ENCODE data around the gene AXL.
A peak's percentile ranks its signal among the peaks of the same experiment; 100 is the strongest.

The AXL gene

DNA sequence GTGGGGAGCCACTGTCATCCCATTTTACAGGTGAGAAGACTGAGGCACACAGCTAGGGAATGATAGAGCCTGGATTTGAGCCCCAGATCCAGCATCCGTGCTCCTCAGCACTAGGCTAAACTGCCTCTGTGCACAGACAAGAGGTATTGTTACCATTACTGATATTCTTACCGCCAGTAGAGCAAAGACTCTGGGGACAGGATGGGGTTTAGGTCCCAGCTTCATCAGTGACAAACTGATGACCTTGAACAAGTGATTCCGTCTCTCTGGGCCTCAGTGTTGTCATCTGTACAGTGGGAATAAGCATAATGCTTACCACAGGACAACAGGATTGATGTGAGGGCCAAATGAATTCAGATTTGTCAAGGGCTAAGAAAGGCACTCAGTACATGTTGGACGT is 16.5 kb downstream of the AXL start:
- no peak for DNase-seq

DNA sequence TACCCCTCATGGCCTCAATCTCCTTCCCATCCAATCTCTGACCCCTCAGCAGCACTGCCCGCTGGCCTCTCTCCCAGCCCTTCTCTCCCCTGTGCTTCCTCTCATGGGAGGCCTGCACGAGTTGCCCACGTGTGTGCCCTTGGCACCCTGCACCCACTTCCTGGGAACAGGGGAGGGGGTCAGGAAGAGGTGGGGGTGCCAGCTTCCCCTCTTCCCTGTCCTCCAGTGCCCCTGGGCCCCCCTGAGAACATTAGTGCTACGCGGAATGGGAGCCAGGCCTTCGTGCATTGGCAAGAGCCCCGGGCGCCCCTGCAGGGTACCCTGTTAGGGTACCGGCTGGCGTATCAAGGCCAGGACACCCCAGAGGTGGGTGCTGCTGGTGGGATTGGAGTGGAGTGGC is 19.2 kb downstream of the AXL start:
- DNase-seq, result peak; percentile 36

- no peak for DNase-seq
Observed at GRCh38 chr19:41239363-41239762, 20.3 kb downstream of the AXL start.

GRCh38 chr19:41239961-41240574 is 21.0 kb downstream of the AXL start:
- DNase-seq, result no peak

- no peak for DNase-seq
Observed at GRCh38 chr19:41241859-41242258, 22.8 kb downstream of the AXL start.

GRCh38 chr19:41244117-41244516 is 25.1 kb downstream of the AXL start:
- no peak for DNase-seq

- DNase-seq, result no peak
Observed at GRCh38 chr19:41245843-41246242, 26.8 kb downstream of the AXL start.

DNA sequence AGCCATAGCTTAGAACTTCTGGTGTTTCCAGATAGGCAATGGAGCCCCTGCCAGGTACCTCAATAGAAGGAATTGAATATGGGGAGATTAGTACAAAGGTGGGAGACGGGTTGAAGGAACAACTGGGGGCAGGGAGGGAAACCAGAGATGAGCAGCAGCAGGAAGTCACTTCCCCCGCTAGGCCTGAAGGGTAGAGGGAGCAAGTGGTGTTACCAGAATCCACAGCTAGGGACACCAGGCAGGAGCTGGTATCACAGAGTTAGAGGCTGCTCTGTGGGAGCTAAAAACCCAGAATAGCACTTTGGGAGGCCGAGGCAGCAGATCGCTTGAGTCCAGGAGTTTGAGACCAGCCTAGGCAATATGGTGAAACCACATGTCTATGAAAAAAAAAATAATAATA is 29.9 kb downstream of the AXL start:
- DNase-seq, result peak; percentile 52

GRCh38 chr19:41249707-41250423 is 30.8 kb downstream of the AXL start:
- peak; percentile 52 for DNase-seq

GRCh38 chr19:41253660-41254059 is 34.6 kb downstream of the AXL start:
- DNase-seq, result no peak

- no peak for DNase-seq
Observed at GRCh38 chr19:41255171-41255570, 36.1 kb downstream of the AXL start.

DNA sequence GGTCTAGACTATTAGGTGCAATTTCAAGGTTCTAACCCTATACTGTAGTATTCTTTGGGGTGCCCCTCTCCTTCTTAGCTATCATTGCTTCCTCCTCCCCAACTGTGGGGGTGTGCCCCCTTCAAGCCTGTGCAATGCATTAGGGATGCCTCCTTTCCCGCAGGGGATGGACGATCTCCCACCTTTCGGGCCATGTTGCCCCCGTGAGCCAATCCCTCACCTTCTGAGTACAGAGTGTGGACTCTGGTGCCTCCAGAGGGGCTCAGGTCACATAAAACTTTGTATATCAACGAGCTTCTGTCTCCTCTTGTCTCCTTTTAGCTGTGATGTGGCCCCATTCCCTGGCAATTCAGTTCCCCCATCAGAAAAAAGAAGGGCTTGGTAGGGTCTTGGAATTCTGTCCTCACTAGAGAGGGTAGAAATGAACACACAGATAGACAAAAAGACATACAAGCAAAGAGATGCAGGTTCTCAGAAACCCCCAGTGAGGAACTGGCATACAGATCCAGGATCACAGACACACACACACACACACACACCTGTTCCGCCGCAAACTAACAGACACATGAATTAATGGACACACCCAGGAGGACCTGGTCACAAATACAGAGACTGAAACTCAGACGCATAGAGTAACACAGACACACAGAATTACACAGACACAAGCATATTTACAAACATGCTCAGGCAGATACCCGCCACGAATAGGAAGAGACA is 42.6 kb downstream of the AXL start:
- no peak for DNase-seq

- peak; percentile 74 for DNase-seq
Observed at GRCh38 chr19:41263042-41263849, 44.2 kb downstream of the AXL start.

DNA sequence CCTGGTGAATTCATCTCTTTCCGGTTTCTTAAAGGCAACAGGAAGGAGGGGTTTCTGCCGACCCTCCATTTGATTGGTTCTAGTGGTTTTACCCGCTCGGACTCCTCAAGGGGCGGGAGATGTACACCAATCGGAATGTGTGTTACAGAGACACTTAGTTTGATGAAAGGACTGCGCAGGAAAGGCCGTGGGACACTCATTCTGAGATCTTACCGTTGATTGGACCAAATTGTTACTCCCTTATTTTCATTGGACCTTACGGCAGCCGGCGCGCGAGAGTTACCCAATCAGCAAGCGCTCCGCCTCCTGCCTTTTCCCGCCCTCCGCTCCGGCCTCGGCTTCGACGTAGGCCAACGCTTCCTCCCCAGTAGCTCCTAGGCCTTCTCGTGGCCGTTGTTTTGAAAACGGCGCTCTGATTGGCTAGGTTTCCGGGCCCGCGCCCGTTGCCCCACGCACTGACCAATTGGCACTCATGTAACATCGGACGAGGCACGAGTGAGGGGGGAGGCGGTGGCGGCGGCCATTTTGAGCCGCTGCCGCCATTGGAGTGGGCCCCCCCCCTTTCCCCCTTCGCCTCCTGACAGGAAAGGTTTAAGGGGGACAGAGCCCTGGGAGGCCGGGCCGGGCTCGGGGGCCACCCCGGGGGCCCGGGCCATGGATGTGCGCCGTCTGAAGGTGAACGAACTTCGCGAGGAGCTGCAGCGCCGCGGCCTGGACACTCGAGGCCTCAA is 45.0 kb downstream of the AXL start, which contains the start of gene HNRNPUL1:
TSS of gene HNRNPUL1 (plus strand) at position 523 of the 731 bp plus-strand sequence. CDS start at position 655, 132 bp downstream.
- peak; percentile 100 for DNase-seq

DNA sequence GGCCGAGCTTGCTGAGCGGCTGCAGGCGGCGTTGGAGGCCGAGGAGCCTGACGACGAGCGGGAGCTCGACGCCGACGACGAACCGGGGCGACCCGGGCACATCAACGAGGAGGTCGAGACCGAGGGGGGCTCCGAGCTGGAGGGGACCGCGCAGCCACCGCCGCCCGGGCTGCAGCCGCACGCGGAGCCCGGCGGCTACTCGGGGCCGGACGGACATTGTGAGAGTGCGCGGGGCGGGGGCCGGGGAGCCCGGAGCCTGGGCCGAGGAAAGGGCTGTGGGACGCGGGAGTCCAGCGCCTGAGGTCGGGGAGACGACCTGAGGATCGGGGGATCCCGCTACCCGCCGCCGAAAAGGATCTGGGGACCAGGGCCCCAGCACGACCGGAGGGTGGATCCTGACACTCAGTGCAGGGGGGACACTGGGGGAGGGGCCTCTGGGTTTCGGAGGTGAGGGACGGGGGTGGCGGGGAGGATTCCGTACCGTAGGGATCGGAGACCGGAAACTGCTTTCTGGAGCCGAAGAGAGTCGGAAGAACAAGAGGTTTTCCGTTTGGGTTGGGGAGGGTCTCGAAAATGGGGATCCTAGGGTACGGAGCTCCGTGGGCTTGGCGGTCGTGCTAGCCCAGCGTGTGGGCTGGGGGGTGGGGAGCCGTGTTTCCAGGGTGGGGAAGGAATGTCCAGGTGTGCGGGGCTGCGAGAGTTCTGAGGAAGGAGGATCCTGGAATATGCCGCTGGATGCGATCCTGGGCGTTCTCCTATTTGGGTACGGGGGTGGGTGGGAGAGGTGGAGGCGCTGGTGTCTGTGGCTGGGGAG is 45.8 kb downstream of the AXL start:
- DNase-seq, result peak; percentile 69

DNA sequence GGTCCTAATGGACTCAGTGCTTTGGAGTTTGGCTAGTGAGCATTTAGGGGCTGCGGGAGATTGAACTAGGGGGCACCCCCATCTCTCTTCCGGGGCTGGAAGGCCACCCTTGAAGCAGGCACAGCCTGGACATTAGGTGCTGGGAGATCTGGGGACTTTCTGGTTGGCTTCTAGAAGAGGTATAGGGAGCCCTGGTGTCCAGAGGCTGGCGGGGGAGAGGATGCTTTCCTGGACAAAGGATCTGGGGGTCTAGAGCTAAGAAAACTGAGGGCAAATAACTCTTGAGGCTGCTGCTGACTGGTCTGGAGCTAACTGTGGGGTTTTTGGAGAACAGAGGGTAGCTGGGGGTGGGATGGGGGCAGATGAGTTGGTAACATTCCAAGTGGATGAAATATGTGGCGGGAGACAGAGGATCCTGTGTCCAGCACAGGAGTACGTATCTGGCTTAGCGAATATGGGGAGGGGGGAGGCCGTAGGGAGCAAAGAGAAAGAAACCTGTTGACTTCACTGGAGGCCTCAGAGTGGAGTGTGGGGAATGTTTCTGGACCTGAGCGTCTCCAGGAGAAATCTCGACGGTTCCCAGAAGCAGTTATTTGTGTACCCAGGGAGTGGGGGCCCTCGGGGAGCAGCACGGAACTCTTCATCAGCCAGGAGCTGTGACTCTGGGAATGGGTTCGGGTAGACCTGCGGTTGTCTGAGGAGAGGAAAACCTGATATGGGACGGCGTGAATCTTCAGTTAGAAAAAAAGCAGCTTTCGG is 46.6 kb downstream of the AXL start:
- DNase-seq, result peak; percentile 77

DNA sequence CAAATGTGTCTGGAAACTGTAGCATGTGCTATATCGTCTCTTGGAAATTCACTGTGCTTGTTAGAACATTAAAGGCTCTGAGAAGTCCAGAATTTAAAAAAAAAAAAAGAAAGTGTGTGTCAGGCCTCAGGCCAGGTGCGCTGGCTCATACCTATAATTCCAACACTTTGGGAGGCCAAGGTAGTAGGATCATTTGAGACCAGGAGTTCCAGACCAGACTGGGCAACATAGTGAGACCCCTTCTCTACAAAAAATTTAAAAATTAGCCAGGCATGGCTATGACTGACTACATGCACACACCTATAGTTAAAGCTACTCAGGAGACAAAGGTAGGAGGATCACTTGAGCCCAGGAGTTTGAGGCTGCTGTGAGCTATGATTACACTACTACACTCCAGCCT is 50.0 kb downstream of the AXL start:
- DNase-seq, result no peak

- no peak for DNase-seq
Observed at GRCh38 chr19:41269571-41269970, 50.5 kb downstream of the AXL start.

- no peak for DNase-seq
Observed at GRCh38 chr19:41273076-41273475, 54.1 kb downstream of the AXL start.

DNA sequence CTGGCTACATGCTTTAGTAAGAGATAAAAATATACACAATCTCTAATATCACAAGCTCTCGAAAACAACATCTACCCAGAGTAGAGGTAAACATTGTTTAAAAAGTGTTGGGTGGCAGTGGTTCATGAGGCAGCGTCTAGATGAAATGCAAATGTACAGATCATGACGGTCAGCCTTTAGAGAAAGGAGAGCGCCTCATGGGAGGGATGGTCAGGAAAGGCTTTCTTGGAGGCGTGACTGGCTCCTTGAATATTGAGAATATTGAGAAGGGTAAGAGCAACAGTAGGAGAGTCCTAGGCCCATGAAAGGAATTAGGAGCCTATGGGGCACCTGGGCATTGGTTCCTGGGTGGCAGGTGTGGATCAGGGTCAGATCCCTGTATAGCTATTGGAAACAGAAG is 55.8 kb downstream of the AXL start:
- DNase-seq, result no peak

GRCh38 chr19:41276231-41276630 is 57.2 kb downstream of the AXL start:
- no peak for DNase-seq
